ENCODE data around the gene LSM2.

The LSM2 gene

GRCh38 chr6:31775633-31776484, 30.9 kb downstream of the LSM2 start:
- no peak for DNase-seq

DNA sequence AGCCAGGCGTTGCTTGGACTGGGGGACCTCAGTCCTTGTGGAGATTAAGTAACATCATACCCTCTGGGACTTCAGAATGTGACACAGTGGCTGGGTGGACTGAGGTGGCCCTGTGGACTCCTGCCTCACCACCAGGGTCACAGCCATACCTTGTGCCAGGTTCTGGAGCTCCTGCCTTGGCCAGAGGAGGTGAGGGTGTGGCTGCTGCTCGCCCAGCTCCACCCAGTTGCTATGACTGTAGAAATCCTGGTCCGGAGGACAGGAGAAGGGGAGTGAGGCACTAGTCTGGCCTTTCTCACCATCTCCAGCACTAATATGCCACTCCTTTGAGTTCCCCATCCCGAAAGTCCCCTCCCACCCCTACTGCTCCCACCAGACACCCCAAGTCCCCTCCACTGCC, 31.6 kb downstream of the LSM2 start:
- DNase-seq, result no peak

DNA sequence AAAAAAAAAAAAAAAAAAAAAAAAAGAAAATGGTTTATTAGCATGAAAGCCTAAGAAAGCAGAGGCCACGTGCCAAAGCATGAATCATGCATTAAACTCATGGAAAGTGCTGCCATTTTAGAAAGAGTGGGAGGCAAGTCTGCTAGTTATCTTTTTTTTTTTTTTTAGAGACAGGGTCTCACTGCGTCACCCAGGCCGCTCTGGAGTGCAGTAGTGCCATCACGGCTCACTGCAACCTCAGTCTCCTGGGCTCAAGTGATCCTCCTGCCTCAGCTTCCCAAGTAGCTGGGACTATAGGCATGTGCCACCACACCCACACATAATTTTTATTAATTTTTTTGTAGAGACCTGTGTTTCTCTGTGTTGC, 34.8 kb downstream of the LSM2 start:
- DNase-seq, result no peak

- DNase-seq, result no peak
Measured at GRCh38 chr6:31770860-31771259, 35.9 kb downstream of the LSM2 start.

DNA sequence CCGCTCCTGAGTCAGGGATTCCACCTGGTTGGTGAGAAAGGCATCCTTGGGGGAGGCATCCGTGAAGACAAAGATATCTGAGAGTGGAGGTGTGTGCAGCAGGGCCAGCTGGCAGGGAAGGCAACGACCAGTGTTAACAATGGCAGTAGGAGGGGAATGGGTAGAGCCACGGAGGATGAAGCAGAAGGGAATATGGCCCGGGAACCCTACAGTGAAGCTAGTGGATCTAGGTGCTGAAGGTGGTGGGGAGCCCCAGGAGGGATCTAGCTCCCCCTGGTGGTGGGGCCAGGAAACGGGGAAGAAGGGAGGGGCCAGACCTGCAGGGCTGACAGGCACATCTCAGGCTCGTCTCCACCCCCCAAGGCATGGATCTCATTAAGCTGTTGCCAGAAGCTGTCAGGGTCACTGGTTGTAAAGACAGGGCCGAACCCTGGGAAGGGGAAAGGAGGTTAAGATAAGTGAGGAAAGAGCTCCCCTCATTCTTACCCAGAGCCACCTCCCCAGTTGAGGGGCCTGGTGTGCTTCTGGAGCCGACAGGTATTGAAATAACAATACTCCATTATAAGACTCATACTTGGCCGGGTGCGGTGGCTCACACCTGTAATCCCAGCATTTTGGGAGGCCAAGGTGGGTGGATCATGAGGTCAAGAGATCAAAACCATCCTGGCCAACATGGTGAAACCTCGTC, 36.9 kb downstream of the LSM2 start:
- no peak for DNase-seq

GRCh38 chr6:31768363-31769257, 38.2 kb downstream of the LSM2 start:
- no peak for DNase-seq

GRCh38 chr6:31767096-31767645, 39.6 kb downstream of the LSM2 start:
- DNase-seq, result no peak

- no peak for DNase-seq
Measured at GRCh38 chr6:31765910-31766794, 40.6 kb downstream of the LSM2 start.

- DNase-seq, result no peak
Measured at GRCh38 chr6:31765559-31765909, 41.2 kb downstream of the LSM2 start.

GRCh38 chr6:31764198-31764597, 42.6 kb downstream of the LSM2 start:
- no peak for DNase-seq

DNA sequence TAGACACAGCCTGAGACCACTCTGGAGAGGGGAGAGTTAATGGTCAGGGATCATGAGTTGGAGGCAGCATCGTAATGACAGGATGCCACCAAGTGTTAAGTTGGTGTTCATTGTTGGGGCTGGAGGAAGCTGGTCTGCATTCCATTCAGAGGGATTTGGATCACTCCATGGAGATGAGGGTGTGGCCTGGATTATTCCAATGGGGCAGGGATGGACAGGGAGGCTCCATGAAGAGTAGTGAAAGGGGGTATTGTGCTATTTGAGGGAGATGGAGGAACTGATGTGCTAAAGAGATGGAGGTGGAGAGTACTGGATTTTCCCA, 43.2 kb downstream of the LSM2 start:
- DNase-seq, result no peak

GRCh38 chr6:31762878-31763618, 43.7 kb downstream of the LSM2 start:
- DNase-seq, result no peak

DNA sequence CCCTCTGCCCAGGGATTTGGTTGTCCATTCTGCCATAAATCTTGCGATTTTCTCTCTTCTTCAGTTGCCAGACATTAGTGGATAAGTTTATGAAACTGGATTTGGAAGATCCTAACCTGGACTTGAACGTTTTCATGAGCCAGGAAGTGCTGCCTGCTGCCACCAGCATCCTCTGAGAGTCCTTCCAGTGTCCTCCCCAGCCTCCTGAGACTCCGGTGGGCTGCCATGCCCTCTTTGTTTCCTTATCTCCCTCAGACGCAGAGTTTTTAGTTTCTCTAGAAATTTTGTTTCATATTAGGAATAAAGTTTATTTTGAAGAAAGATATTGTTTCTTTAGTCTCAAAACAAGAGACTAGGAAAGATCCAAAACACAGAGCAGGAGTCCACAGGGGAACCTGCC, 44.4 kb downstream of the LSM2 start, which contains the start of gene SAPCD1:
Gene SAPCD1, plus strand, starts transcription at position 301 of the 400 bp plus-strand sequence. CDS start 399 bp downstream, outside the sequence.
- DNase-seq, result no peak

GRCh38 chr6:31761343-31761742, 45.4 kb downstream of the LSM2 start:
- DNase-seq, result no peak

DNA sequence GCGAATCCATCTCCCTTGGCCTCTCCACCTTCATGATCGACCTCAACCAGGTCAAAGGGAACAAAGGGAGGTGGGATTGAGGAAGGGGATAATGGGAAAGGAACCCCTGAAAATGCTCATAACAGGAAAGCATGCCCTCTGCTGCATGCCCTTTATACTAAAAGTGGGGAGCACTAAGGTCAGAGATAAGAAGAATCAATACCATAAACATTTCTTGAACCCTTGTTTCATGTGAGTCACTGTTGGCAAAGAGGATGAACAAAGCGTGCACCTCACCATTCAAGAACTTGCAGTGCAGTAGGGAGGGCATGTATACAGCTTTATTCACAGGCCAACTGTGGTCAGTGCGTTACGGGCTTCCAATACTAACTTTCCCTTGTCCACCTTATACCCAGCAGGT, 46.0 kb downstream of the LSM2 start:
- no peak for DNase-seq

DNA sequence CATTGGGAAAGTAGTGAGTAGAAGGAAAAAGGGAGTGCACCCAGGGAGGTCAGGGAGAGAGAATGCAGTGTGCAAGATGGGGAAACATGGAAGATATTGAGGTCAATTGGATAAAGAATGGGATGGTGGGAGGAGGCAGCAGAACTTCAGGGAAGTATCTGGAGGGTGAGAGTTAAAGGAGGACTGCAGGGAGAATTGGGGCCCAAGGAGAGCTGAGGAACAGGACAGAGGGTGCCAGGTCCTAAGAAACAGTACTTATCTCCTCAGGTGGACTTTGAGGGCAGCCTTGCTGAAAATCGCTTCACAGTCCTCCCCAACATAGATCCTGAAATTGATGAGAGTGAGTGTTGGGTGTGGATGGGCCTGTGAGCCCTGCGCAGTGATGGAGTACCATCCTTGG, 48.5 kb downstream of the LSM2 start:
- no peak for DNase-seq

DNA sequence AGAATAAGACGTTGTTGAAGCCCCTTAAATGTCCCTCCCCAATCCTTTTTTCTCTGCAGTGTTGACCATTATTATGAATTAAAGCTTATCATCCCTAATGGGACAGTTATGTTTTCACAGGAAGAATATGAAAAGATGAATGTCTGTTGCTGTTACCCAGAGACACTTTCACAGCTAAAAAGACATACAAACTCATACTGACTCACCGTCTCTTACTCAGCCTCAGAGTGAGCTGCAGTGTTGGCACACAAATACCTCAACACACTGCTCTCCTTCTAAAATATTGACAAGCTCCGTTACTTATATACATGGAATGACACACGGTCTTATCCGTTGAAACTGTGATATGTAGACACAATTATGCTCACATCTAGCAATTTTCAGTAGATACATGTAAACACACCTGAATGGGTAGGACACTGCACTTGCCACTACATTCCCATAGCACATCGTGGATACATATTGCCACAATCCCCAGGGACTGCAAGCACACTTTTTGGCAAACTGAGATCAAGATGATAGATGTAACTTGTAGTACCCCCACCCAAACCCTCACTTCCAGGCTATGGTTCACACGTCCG, 53.9 kb downstream of the LSM2 start:
- no peak for DNase-seq

DNA sequence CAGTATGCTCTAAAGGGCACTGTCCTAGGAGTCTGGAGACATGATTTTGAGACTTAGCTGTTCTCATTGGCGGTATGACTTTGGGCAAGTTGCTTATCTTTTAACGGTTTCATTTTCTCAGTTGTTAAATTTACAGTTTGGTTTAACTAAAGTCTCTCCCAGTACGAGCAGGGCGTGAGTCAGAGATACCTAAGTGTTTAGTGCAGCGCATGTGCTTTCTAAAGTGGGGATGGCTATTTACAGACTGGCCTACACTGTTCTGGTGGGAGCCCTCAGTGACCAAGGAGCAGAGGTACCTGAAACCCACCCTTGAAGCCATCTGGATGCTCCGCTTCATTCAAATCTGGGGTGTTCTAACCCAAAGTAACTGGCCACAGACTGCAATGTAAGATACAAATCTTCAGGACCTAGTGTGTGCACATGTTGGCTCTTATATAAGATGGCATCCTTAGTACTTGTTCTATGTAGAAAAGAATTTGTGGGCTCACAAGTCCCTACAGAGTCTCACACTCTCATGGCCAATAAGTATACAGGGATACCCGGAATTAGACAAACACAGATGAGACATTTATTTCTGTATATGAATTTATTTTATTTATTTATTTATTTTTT, 56.2 kb downstream of the LSM2 start:
- no peak for DNase-seq

GRCh38 chr6:31749301-31750036, 57.3 kb downstream of the LSM2 start:
- DNase-seq, result no peak

Measured in NCI-H2081 treated with DMSO at 0.1 percent for 48 hours (cell line).